AG04450 (cell line): ENCODE measurements around the gene PABPC3. TPM values are rescaled to one million over a fixed set of nuclear protein-coding genes. Genes with fewer than 3 reads are reported as not detected.

Experiments used
- CTCF ChIA-PET: fragments of 300-600, 350-600 bp; formaldehyde crosslinking; extraction: SDS; loops from one replicate; lab custom pipeline; 2022; ENCODE audit warnings: antibody characterized with exemption, inconsistent platforms; lab: Charles Lee
- POLR2A ChIA-PET: fragments of 350-600 bp; formaldehyde crosslinking; extraction: SDS; loops from one replicate; lab custom pipeline; 2021; ENCODE audit warnings: antibody characterized with exemption, inconsistent platforms; lab: Yijun Ruan, JAX
- DNase-seq: peaks from one replicate; pipeline ENCODE4 v3.0.0-alpha.2; 2011; ENCODE audit warnings: low read depth, low spot score
- H3K27ac ChIP-seq: one replicate; pipeline ENCODE4 v1.5.1; 2012; ENCODE audit warnings: low read depth, low read length, control low read depth
- H3K27me3 ChIP-seq: one replicate; pipeline ENCODE4 v1.6.0; 2012; ENCODE audit warnings: low read length; ENCODE audit not compliant: control insufficient read depth, insufficient read depth
- H3K4me3 ChIP-seq: 2 replicates; pipeline ENCODE4 v1.5.1; 2011; ENCODE audit warnings: mild to moderate bottlenecking, low read depth, low read length, control low read depth
- H3K9me3 ChIP-seq: 2 replicates; pipeline ENCODE4 v1.5.1; 2012; ENCODE audit warnings: low read length; ENCODE audit not compliant: control insufficient read depth, insufficient read depth
- CTCF ChIP-seq: IDR thresholded peaks from 2 replicates; pipeline ENCODE4 v1.5.1; 2011; ENCODE audit warnings: low read depth, low read length, control low read depth, inconsistent platforms
- polyA plus RNA-seq: library from polyadenylated mRNA; depleted of rRNA; stranded (reverse); fragments of >200 nt; gene quantifications from 2 replicates; pipeline ENCODE4 v1.2.3, GENCODE V29; 2011

Gene PABPC3
- polyA plus RNA-seq, 1 experiment, result 0.50 TPM

- TF ChIP-seq CTCF, result no peak
- no peaks in the 10 kb centered on the region for H3K27me3 ChIP-seq
- H3K9me3 ChIP-seq, result no peaks in the 10 kb centered on the region
- H3K4me3 ChIP-seq, result no peak overlapping the region
- ChIA-PET CTCF (no interaction called here), POLR2A (no interaction called here)
- H3K27ac ChIP-seq, result no peak overlapping the region
- DNase-seq, result no peak
Observed at GRCh38 chr13:25059166-25059565, 36.8 kb upstream of the PABPC3 start.

- POLR2A ChIA-PET, result no interaction called here
- TF ChIP-seq CTCF, result no peak
- no peak overlapping the region for H3K4me3 ChIP-seq
Observed at GRCh38 chr13:25059958-25060357, 36.0 kb upstream of the PABPC3 start.

GRCh38 chr13:25062479-25062878 is 33.5 kb upstream of the PABPC3 start:
- H3K9me3 ChIP-seq, result no peaks in the 10 kb centered on the region
- POLR2A ChIA-PET, result no interaction called here
- TF ChIP-seq CTCF, result no peak
- H3K4me3 ChIP-seq, result no peak overlapping the region
- H3K27ac ChIP-seq, result no peak overlapping the region
- DNase-seq, result no peak
- H3K27me3 ChIP-seq, result no peaks in the 10 kb centered on the region
- CTCF ChIA-PET, result no interaction called here

More at GRCh38 chr13:25059958-25060357, 36.0 kb upstream of the PABPC3 start:
- Histone ChIP-seq H3K27me3 (no peaks in the 10 kb centered on the region), H3K27ac (no peak overlapping the region), H3K9me3 (no peaks in the 10 kb centered on the region)
- CTCF ChIA-PET, result no interaction called here
- no peak for DNase-seq

GRCh38 chr13:25064396-25064795 is 31.5 kb upstream of the PABPC3 start:
- H3K4me3 ChIP-seq, result no peak overlapping the region
- ChIA-PET CTCF (no interaction called here), POLR2A (no interaction called here)
- DNase-seq, result no peak
- no peaks in the 10 kb centered on the region; the same call in 1 of the 2 replicates for H3K9me3 ChIP-seq
- no peak for TF ChIP-seq CTCF
- H3K27ac ChIP-seq, result no peak overlapping the region
- H3K27me3 ChIP-seq, result no peaks in the 10 kb centered on the region

- H3K4me3 ChIP-seq, result no peak overlapping the region
- no peaks in the 10 kb centered on the region; the same call in 1 of the 2 replicates for H3K9me3 ChIP-seq
- ChIA-PET POLR2A (no interaction called here), CTCF (interaction anchor here (0.7 to 2.3 kb wide), 3 partner anchors 32 to 327 kb away, joined by 3 to 5 read pairs (median 4); no protein-coding TSS in a partner anchor)
- no peak for DNase-seq
- H3K27me3 ChIP-seq, result no peaks in the 10 kb centered on the region
- TF ChIP-seq CTCF, result no peak
- H3K27ac ChIP-seq, result no peak overlapping the region
Observed at GRCh38 chr13:25065974-25066770, 29.8 kb upstream of the PABPC3 start.
